ENCODE data around the gene ENTREP3.
A peak's percentile ranks its signal among the peaks of the same experiment; 100 is the strongest.

Gene ENTREP3

GRCh38 chr1:155277070-155277901 is 22.0 kb upstream of the ENTREP3 start, which contains the start of gene HCN3:
Gene HCN3, plus strand, starts transcription at chr1:155277463. Its CDS starts 128 bp downstream, at chr1:155277591.
- H3K27ac ChIP-seq, result peak within 1 kb of the TSS; percentile 79
- TF ChIP-seq CTCF (conservative IDR thresholded peaks at IDR 0.05), result peak; percentile 87

GRCh38 chr1:155273343-155274245 is 18.3 kb upstream of the ENTREP3 start, which contains the start of gene CLK2:
Gene CLK2, minus strand, starts transcription at chr1:155273504. Its CDS starts 2,527 bp downstream, at chr1:155270977.
- no peak for TF ChIP-seq CTCF (conservative IDR thresholded peaks at IDR 0.05)
- peak within 1 kb of the TSS; percentile 94 for H3K27ac ChIP-seq

- peak overlapping the region; percentile 94 for H3K27ac ChIP-seq
- TF ChIP-seq CTCF (conservative IDR thresholded peaks at IDR 0.05), result no peak
Measured at GRCh38 chr1:155272466-155273342, 17.4 kb upstream of the ENTREP3 start.

- no peak for TF ChIP-seq CTCF (conservative IDR thresholded peaks at IDR 0.05)
- no peak overlapping the region for H3K27ac ChIP-seq
Measured at GRCh38 chr1:155269381-155269780, 14.1 kb upstream of the ENTREP3 start.

GRCh38 chr1:155268630-155269029 is 13.3 kb upstream of the ENTREP3 start:
- no peak overlapping the region for H3K27ac ChIP-seq
- TF ChIP-seq CTCF (conservative IDR thresholded peaks at IDR 0.05), result no peak

GRCh38 chr1:155267373-155267772 is 12.1 kb upstream of the ENTREP3 start:
- H3K27ac ChIP-seq, result no peak overlapping the region
- no peak for TF ChIP-seq CTCF (conservative IDR thresholded peaks at IDR 0.05)

Measured in VCaP (cell line).